HepG2 (cell line): ENCODE results near the gene CLDN9. TPM values are rescaled to one million over a fixed set of nuclear protein-coding genes. Genes with fewer than 3 reads are reported as not detected.

Source experiments
- CBX2 ChIP-seq, 2 experiments: fragments of 200-600 bp in 1 of 2; sonication (generic); formaldehyde crosslinking in 1 of 2; IDR thresholded peaks; 2 replicates each; pipeline versions ENCODE4 v1.7.0 to v1.8.1; 2018 to 2022; ENCODE audit warnings: low read depth in 2 of 2, low read length in 1 of 2, mild to moderate bottlenecking in 1 of 2, missing genetic modification reagents in 1 of 2
- FLYWCH1 ChIP-seq: sonication (generic); formaldehyde crosslinking; IDR thresholded peaks from 2 replicates; pipeline ENCODE4 v1.8.1; 2023; ENCODE audit warnings: mild to moderate bottlenecking, missing genetic modification reagents
- HDAC6 ChIP-seq: fragments of 200-600 bp; sonication (generic); IDR thresholded peaks from 2 replicates; pipeline ENCODE4 v1.7.0; 2017; ENCODE audit warnings: mild to moderate bottlenecking, antibody characterized with exemption, low read length, low read depth
- HIVEP1 ChIP-seq: sonication (generic); formaldehyde crosslinking; IDR thresholded peaks from 2 replicates; pipeline ENCODE4 v1.4.0; 2020; ENCODE audit warnings: mild to moderate bottlenecking, missing genetic modification reagents
- PHB2 ChIP-seq: fragments of 450-650 bp; IDR thresholded peaks from 2 replicates; pipeline ENCODE4 v1.6.1; 2018; ENCODE audit not compliant: partially characterized antibody
- PHF5A ChIP-seq: IDR thresholded peaks from one replicate; pipeline ENCODE4 v1.6.1; 2018; ENCODE audit warnings: low read depth, missing genetic modification reagents; ENCODE audit not compliant: unreplicated experiment
- TEAD2 ChIP-seq: sonication (generic); formaldehyde crosslinking; IDR thresholded peaks from 2 replicates; pipeline ENCODE4 v1.9.0; 2021; ENCODE audit warnings: missing genetic modification reagents
- ZC3H13 ChIP-seq: sonication (generic); formaldehyde crosslinking; IDR thresholded peaks from 2 replicates; pipeline ENCODE4 v1.8.1; 2023; ENCODE audit warnings: mild to moderate bottlenecking, missing genetic modification reagents, moderate library complexity
- ZFYVE20 ChIP-seq: sonication (generic); formaldehyde crosslinking; IDR thresholded peaks from 2 replicates; pipeline ENCODE4 v1.8.0; 2023; ENCODE audit warnings: low read depth, mild to moderate bottlenecking, moderate library complexity, missing genetic modification reagents, borderline replicate concordance
- ZNF431 ChIP-seq: sonication (generic); formaldehyde crosslinking; IDR thresholded peaks from 2 replicates; pipeline ENCODE4 v1.9.0; 2022; ENCODE audit warnings: missing genetic modification reagents, low read depth, mild to moderate bottlenecking, borderline replicate concordance
- ZNF577 ChIP-seq: sonication (generic); formaldehyde crosslinking; IDR thresholded peaks from 2 replicates; pipeline ENCODE4 v1.4.0; 2020; ENCODE audit warnings: mild to moderate bottlenecking, low read depth, missing genetic modification reagents, borderline replicate concordance
- ZNF772 ChIP-seq: sonication (generic); formaldehyde crosslinking; IDR thresholded peaks from 2 replicates; pipeline ENCODE4 v1.5.0; 2020; ENCODE audit warnings: mild to moderate bottlenecking, missing genetic modification reagents
- ZNF777 ChIP-seq: sonication (generic); formaldehyde crosslinking; IDR thresholded peaks from 2 replicates; pipeline ENCODE4 v1.4.0; 2020; ENCODE audit warnings: missing genetic modification reagents
- polyA plus RNA-seq, 8 experiments: library from polyadenylated mRNA; depleted of rRNA in 3 of 8; stranded (reverse) in 7 of 8; unstranded in 1 of 8; fragments of >200 nt; fragmentation: Illumina TruSeq in 4 of 8; extraction: Trizol in 4 of 8; gene quantifications; 2 replicates each; pipeline versions ENCODE4 v1.2.1 to v1.2.3, GENCODE V29; 2011 to 2016; ENCODE audit warnings: low read depth in 4 of 8, missing spikeins in 1 of 8, mixed read lengths in 1 of 8; ENCODE audit not compliant: insufficient read depth in 1 of 8
- total RNA-seq, 5 experiments: library from RNA; depleted of rRNA; stranded (reverse); fragments of >200 nt; fragmentation: Illumina TruSeq; extraction: Trizol; gene quantifications; 2 replicates each; pipeline ENCODE4 v1.2.3, GENCODE V29; 2016; ENCODE audit warnings: low read depth in 1 of 5
- TF ChIP-seq, protein P1 (sequence below): sonication (generic); formaldehyde crosslinking; IDR thresholded peaks from 2 replicates; pipeline ENCODE4 v1.9.0; 2021; ENCODE audit warnings: missing genetic modification reagents, borderline replicate concordance
- TF ChIP-seq, protein P2 (sequence below): sonication (generic); formaldehyde crosslinking; conservative IDR thresholded peaks from 2 replicates; pipeline ENCODE4 v1.4.0; 2020; ENCODE audit warnings: mild to moderate bottlenecking, missing genetic modification reagents, moderate library complexity
- TF ChIP-seq, protein P3 (sequence below): sonication (generic); formaldehyde crosslinking; IDR thresholded peaks from 2 replicates; pipeline ENCODE4 v1.8.0; 2022; ENCODE audit warnings: mild to moderate bottlenecking, missing genetic modification reagents, moderate library complexity
- TF ChIP-seq, protein P4 (sequence below): sonication (generic); formaldehyde crosslinking; IDR thresholded peaks from 2 replicates; pipeline ENCODE4 v1.4.0; 2020; ENCODE audit warnings: low read depth, mild to moderate bottlenecking, missing genetic modification reagents
- TF ChIP-seq, protein P5 (sequence below): sonication (generic); IDR thresholded peaks from 2 replicates; pipeline ENCODE4 v1.6.1; 2016; ENCODE audit warnings: low read depth, borderline replicate concordance

CLDN9 gene
- total and polyA plus RNA-seq, 2 of the 13 experiments (the other 11 are each of a cell fraction or from before 2014, with no cell fraction given): 0.15 to 0.26 TPM

DNA sequence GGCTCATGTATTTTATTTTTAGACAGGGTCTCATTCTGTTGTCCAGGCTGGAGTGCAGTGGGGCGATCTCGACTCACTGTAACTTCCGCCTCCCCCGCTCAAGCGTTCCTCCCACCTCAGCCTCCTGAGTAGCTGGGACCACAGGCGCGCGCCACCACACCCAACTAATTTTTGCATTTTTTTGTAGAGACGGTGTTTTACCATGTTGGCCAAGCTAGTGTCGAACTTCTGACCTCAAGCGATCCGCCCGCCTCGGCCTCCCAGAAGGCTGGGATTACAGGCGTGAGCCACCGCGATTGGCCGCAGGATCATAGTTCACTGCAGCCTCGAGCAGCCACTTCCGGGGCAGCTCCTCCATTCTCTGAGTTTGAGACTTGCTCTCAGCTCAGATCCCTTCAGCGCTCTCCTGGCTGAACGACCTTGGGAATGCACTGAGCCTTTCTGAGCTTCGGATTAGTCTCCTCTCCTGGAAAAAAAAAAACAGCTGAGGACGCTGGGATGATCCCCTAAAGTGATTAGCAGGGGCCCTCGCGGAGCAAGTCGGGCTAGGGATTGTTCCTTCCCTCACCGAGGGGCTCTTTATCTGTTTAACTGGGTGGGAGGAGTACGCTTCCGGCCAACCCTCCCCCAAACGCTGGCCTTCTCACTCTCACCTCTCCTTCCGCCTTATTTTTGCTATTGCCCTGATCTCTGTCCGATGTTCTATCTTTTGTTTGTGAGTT, 31.4 kb upstream of the CLDN9 start (continued):
- TF ChIP-seq, protein P1, sequence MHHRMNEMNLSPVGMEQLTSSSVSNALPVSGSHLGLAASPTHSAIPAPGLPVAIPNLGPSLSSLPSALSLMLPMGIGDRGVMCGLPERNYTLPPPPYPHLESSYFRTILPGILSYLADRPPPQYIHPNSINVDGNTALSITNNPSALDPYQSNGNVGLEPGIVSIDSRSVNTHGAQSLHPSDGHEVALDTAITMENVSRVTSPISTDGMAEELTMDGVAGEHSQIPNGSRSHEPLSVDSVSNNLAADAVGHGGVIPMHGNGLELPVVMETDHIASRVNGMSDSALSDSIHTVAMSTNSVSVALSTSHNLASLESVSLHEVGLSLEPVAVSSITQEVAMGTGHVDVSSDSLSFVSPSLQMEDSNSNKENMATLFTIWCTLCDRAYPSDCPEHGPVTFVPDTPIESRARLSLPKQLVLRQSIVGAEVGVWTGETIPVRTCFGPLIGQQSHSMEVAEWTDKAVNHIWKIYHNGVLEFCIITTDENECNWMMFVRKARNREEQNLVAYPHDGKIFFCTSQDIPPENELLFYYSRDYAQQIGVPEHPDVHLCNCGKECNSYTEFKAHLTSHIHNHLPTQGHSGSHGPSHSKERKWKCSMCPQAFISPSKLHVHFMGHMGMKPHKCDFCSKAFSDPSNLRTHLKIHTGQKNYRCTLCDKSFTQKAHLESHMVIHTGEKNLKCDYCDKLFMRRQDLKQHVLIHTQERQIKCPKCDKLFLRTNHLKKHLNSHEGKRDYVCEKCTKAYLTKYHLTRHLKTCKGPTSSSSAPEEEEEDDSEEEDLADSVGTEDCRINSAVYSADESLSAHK (CRISPR knock-in tag): no peak
- TF ChIP-seq ZNF431 (CRISPR knock-in tag) (no peak), PHF5A (CRISPR knock-in tag) (no peak), PHB2 (no peak), ZC3H13 (CRISPR knock-in tag) (no peak; the same call in 1 of the 2 replicates), ZFYVE20 (CRISPR knock-in tag) (no peak), HIVEP1 (CRISPR knock-in tag) (no peak; the same call in 1 of the 2 replicates), CBX2 (IDR thresholded peaks at IDR 0.05; ENCODE audit: low read depth, low read length) (no peak), CBX2 (CRISPR knock-in tag; IDR thresholded peaks at IDR 0.05; ENCODE audit: low read depth) (no peak), TEAD2 (no peak), HDAC6 (no peak), ZNF772 (0 out of 2 replicates have a peak, but pooled peaks have one; percentile 24), FLYWCH1 (CRISPR knock-in tag) (no peak), ZNF577 (CRISPR knock-in tag) (no peak), ZNF777 (CRISPR knock-in tag) (no peak)
- TF ChIP-seq, protein P2, sequence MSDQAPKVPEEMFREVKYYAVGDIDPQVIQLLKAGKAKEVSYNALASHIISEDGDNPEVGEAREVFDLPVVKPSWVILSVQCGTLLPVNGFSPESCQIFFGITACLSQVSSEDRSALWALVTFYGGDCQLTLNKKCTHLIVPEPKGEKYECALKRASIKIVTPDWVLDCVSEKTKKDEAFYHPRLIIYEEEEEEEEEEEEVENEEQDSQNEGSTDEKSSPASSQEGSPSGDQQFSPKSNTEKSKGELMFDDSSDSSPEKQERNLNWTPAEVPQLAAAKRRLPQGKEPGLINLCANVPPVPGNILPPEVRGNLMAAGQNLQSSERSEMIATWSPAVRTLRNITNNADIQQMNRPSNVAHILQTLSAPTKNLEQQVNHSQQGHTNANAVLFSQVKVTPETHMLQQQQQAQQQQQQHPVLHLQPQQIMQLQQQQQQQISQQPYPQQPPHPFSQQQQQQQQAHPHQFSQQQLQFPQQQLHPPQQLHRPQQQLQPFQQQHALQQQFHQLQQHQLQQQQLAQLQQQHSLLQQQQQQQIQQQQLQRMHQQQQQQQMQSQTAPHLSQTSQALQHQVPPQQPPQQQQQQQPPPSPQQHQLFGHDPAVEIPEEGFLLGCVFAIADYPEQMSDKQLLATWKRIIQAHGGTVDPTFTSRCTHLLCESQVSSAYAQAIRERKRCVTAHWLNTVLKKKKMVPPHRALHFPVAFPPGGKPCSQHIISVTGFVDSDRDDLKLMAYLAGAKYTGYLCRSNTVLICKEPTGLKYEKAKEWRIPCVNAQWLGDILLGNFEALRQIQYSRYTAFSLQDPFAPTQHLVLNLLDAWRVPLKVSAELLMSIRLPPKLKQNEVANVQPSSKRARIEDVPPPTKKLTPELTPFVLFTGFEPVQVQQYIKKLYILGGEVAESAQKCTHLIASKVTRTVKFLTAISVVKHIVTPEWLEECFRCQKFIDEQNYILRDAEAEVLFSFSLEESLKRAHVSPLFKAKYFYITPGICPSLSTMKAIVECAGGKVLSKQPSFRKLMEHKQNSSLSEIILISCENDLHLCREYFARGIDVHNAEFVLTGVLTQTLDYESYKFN (CRISPR knock-in tag): peak; percentile 48
- TF ChIP-seq, protein P3, sequence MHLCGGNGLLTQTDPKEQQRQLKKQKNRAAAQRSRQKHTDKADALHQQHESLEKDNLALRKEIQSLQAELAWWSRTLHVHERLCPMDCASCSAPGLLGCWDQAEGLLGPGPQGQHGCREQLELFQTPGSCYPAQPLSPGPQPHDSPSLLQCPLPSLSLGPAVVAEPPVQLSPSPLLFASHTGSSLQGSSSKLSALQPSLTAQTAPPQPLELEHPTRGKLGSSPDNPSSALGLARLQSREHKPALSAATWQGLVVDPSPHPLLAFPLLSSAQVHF (CRISPR knock-in tag): no peak
- TF ChIP-seq, protein P4, sequence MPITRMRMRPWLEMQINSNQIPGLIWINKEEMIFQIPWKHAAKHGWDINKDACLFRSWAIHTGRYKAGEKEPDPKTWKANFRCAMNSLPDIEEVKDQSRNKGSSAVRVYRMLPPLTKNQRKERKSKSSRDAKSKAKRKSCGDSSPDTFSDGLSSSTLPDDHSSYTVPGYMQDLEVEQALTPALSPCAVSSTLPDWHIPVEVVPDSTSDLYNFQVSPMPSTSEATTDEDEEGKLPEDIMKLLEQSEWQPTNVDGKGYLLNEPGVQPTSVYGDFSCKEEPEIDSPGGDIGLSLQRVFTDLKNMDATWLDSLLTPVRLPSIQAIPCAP (CRISPR knock-in tag): no peak
- TF ChIP-seq, protein P5, sequence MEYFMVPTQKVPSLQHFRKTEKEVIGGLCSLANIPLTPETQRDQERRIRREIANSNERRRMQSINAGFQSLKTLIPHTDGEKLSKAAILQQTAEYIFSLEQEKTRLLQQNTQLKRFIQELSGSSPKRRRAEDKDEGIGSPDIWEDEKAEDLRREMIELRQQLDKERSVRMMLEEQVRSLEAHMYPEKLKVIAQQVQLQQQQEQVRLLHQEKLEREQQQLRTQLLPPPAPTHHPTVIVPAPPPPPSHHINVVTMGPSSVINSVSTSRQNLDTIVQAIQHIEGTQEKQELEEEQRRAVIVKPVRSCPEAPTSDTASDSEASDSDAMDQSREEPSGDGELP: no peak
